ENCODE results near the gene NTSR2. TPM values are rescaled to one million over a fixed set of nuclear protein-coding genes. Genes with fewer than 3 reads are reported as not detected.

Gene NTSR2
- polyA plus RNA-seq, 4 donors: 0.06 TPM; not detected in 3

GRCh38 chr2:11652553-11652952 is 17.4 kb downstream of the NTSR2 start:
- H3K36me3 ChIP-seq (ENCODE audit: control insufficient read depth in 3 of 3, insufficient read depth in 2 of 3, low read depth in 1 of 3, low read length in 3 of 3): no peaks in the 10 kb centered on the region
- 59 to 62% (median 60%) methylated on average over 3 of the region's 3 CpGs for WGBS, 3 donors
- H3K4me1 ChIP-seq (ENCODE audit: control insufficient read depth in 3 of 3, insufficient read depth in 2 of 3, low read depth in 1 of 3, low read length in 2 of 3): no peaks in the 10 kb centered on the region
- FAIRE-seq (no peak), DNase-seq (no peak)
- H3K4me3 ChIP-seq (ENCODE audit: low read depth in 1 of 3, low read length in 3 of 3): no peak overlapping the region
- H3K27ac ChIP-seq (ENCODE audit: low read depth in 1 of 3, low read length in 2 of 3): no peak overlapping the region
- H3K9me3 ChIP-seq (ENCODE audit: control insufficient read depth in 2 of 2, insufficient read depth in 1 of 2, low read depth in 1 of 2, low read length in 1 of 2): no peaks in the 10 kb centered on the region
- H3K27me3 ChIP-seq (ENCODE audit: control insufficient read depth in 3 of 3, insufficient read depth in 3 of 3, low read length in 3 of 3): no peaks in the 10 kb centered on the region

- no peaks in the 10 kb centered on the region for H3K4me1 ChIP-seq (ENCODE audit: control insufficient read depth in 3 of 3, insufficient read depth in 2 of 3, low read depth in 1 of 3, low read length in 2 of 3)
- no peak for FAIRE-seq
- no peak for DNase-seq
- H3K9me3 ChIP-seq (ENCODE audit: control insufficient read depth in 2 of 2, insufficient read depth in 1 of 2, low read depth in 1 of 2, low read length in 1 of 2): no peaks in the 10 kb centered on the region
- 54 to 68% (median 58%) methylated on average over 5 of the region's 5 CpGs for WGBS, 3 donors
- no peak overlapping the region for H3K27ac ChIP-seq (ENCODE audit: low read depth in 1 of 3, low read length in 2 of 3)
- H3K4me3 ChIP-seq (ENCODE audit: low read depth in 1 of 3, low read length in 3 of 3): no peak overlapping the region
- no peaks in the 10 kb centered on the region for H3K27me3 ChIP-seq (ENCODE audit: control insufficient read depth in 3 of 3, insufficient read depth in 3 of 3, low read length in 3 of 3)
- H3K36me3 ChIP-seq (ENCODE audit: control insufficient read depth in 3 of 3, insufficient read depth in 2 of 3, low read depth in 1 of 3, low read length in 3 of 3): no peaks in the 10 kb centered on the region
Observed at GRCh38 chr2:11651856-11652548, 18.0 kb downstream of the NTSR2 start.

- WGBS, 3 donors: 46 to 65% (median 64%) methylated on average over 2 of the region's 2 CpGs
- Histone ChIP-seq H3K36me3 (ENCODE audit: control insufficient read depth in 3 of 3, insufficient read depth in 2 of 3, low read depth in 1 of 3, low read length in 3 of 3) (no peaks in the 10 kb centered on the region), H3K27me3 (ENCODE audit: control insufficient read depth in 3 of 3, insufficient read depth in 3 of 3, low read length in 3 of 3) (no peaks in the 10 kb centered on the region), H3K9me3 (ENCODE audit: control insufficient read depth in 2 of 2, insufficient read depth in 1 of 2, low read depth in 1 of 2, low read length in 1 of 2) (no peaks in the 10 kb centered on the region), H3K27ac (ENCODE audit: low read depth in 1 of 3, low read length in 2 of 3) (no peak overlapping the region), H3K4me1 (ENCODE audit: control insufficient read depth in 3 of 3, insufficient read depth in 2 of 3, low read depth in 1 of 3, low read length in 2 of 3) (no peaks in the 10 kb centered on the region), H3K4me3 (ENCODE audit: low read depth in 1 of 3, low read length in 3 of 3) (no peak overlapping the region)
- DNase-seq (no peak), FAIRE-seq (no peak)
Observed at GRCh38 chr2:11649093-11649492, 20.9 kb downstream of the NTSR2 start.

- H3K27ac ChIP-seq (ENCODE audit: low read depth in 1 of 3, low read length in 2 of 3): no peak overlapping the region
- no peaks in the 10 kb centered on the region for H3K9me3 ChIP-seq (ENCODE audit: control insufficient read depth in 2 of 2, insufficient read depth in 1 of 2, low read depth in 1 of 2, low read length in 1 of 2)
- no peak for DNase-seq
- no peaks in the 10 kb centered on the region for H3K27me3 ChIP-seq (ENCODE audit: control insufficient read depth in 3 of 3, insufficient read depth in 3 of 3, low read length in 3 of 3)
- no peaks in the 10 kb centered on the region for H3K4me1 ChIP-seq (ENCODE audit: control insufficient read depth in 3 of 3, insufficient read depth in 2 of 3, low read depth in 1 of 3, low read length in 2 of 3)
- WGBS, 3 donors: 69 to 73% (median 70%) methylated on average over 7 of the region's 7 CpGs
- H3K4me3 ChIP-seq (ENCODE audit: low read depth in 1 of 3, low read length in 3 of 3): no peak overlapping the region
- no peaks in the 10 kb centered on the region for H3K36me3 ChIP-seq (ENCODE audit: control insufficient read depth in 3 of 3, insufficient read depth in 2 of 3, low read depth in 1 of 3, low read length in 3 of 3)
- no peak for FAIRE-seq
Observed at GRCh38 chr2:11647834-11648600, 22.0 kb downstream of the NTSR2 start.

- Histone ChIP-seq H3K4me1 (ENCODE audit: control insufficient read depth in 3 of 3, insufficient read depth in 2 of 3, low read depth in 1 of 3, low read length in 2 of 3) (no peaks in the 10 kb centered on the region), H3K27ac (ENCODE audit: low read depth in 1 of 3, low read length in 2 of 3) (no peak overlapping the region), H3K4me3 (ENCODE audit: low read depth in 1 of 3, low read length in 3 of 3) (no peak overlapping the region), H3K27me3 (ENCODE audit: control insufficient read depth in 3 of 3, insufficient read depth in 3 of 3, low read length in 3 of 3) (no peaks in the 10 kb centered on the region), H3K9me3 (ENCODE audit: control insufficient read depth in 2 of 2, insufficient read depth in 1 of 2, low read depth in 1 of 2, low read length in 1 of 2) (no peaks in the 10 kb centered on the region), H3K36me3 (ENCODE audit: control insufficient read depth in 3 of 3, insufficient read depth in 2 of 3, low read depth in 1 of 3, low read length in 3 of 3) (no peaks in the 10 kb centered on the region)
- no peak for FAIRE-seq
- 93 to 96% (median 94%) methylated on average over 3 of the region's 3 CpGs for WGBS, 3 donors
- DNase-seq: no peak
Observed at GRCh38 chr2:11646530-11646929, 23.5 kb downstream of the NTSR2 start.

GRCh38 chr2:11644293-11644692 is 25.7 kb downstream of the NTSR2 start:
- no peak for DNase-seq
- Histone ChIP-seq H3K36me3 (ENCODE audit: control insufficient read depth in 3 of 3, insufficient read depth in 2 of 3, low read depth in 1 of 3, low read length in 3 of 3) (peaks cover 0 to 6% (median 0%) of the 10 kb centered on the region in 3 donors), H3K4me1 (ENCODE audit: control insufficient read depth in 3 of 3, insufficient read depth in 2 of 3, low read depth in 1 of 3, low read length in 2 of 3) (no peaks in the 10 kb centered on the region), H3K27ac (ENCODE audit: low read depth in 1 of 3, low read length in 2 of 3) (no peak overlapping the region), H3K27me3 (ENCODE audit: control insufficient read depth in 3 of 3, insufficient read depth in 3 of 3, low read length in 3 of 3) (no peaks in the 10 kb centered on the region), H3K4me3 (ENCODE audit: low read depth in 1 of 3, low read length in 3 of 3) (no peak overlapping the region), H3K9me3 (ENCODE audit: control insufficient read depth in 2 of 2, insufficient read depth in 1 of 2, low read depth in 1 of 2, low read length in 1 of 2) (no peaks in the 10 kb centered on the region)
- WGBS, 3 donors: 75 to 83% (median 81%) methylated on average over 3 of the region's 3 CpGs
- FAIRE-seq: no peak

GRCh38 chr2:11642972-11643371 is 27.0 kb downstream of the NTSR2 start:
- H3K4me3 ChIP-seq (ENCODE audit: low read depth in 1 of 3, low read length in 3 of 3): no peak overlapping the region
- no peaks in the 10 kb centered on the region for H3K4me1 ChIP-seq (ENCODE audit: control insufficient read depth in 3 of 3, insufficient read depth in 2 of 3, low read depth in 1 of 3, low read length in 2 of 3)
- no peaks in the 10 kb centered on the region for H3K27me3 ChIP-seq (ENCODE audit: control insufficient read depth in 3 of 3, insufficient read depth in 3 of 3, low read length in 3 of 3)
- FAIRE-seq: no peak
- H3K36me3 ChIP-seq (ENCODE audit: control insufficient read depth in 3 of 3, insufficient read depth in 2 of 3, low read depth in 1 of 3, low read length in 3 of 3): peaks cover 0 to 6% (median 0%) of the 10 kb centered on the region in 3 donors
- no peak for DNase-seq
- no peaks in the 10 kb centered on the region for H3K9me3 ChIP-seq (ENCODE audit: control insufficient read depth in 2 of 2, insufficient read depth in 1 of 2, low read depth in 1 of 2, low read length in 1 of 2)
- WGBS, 3 donors: 74 to 77% (median 74%) methylated on average over 7 of the region's 7 CpGs
- no peak overlapping the region for H3K27ac ChIP-seq (ENCODE audit: low read depth in 1 of 3, low read length in 2 of 3)

GRCh38 chr2:11640132-11640531 is 29.9 kb downstream of the NTSR2 start:
- FAIRE-seq: no peak
- H3K4me1 ChIP-seq (ENCODE audit: control insufficient read depth in 3 of 3, insufficient read depth in 2 of 3, low read depth in 1 of 3, low read length in 2 of 3): no peaks in the 10 kb centered on the region
- 93 to 95% (median 94%) methylated on average over 27 of the region's 27 CpGs for WGBS, 3 donors
- H3K27ac ChIP-seq (ENCODE audit: low read depth in 1 of 3, low read length in 2 of 3): no peak overlapping the region
- H3K9me3 ChIP-seq (ENCODE audit: control insufficient read depth in 2 of 2, insufficient read depth in 1 of 2, low read depth in 1 of 2, low read length in 1 of 2): no peaks in the 10 kb centered on the region
- DNase-seq: no peak
- H3K4me3 ChIP-seq (ENCODE audit: low read depth in 1 of 3, low read length in 3 of 3): no peak overlapping the region
- peaks cover 0 to 10% (median 0%) of the 10 kb centered on the region in 3 donors for H3K36me3 ChIP-seq (ENCODE audit: control insufficient read depth in 3 of 3, insufficient read depth in 2 of 3, low read depth in 1 of 3, low read length in 3 of 3)
- H3K27me3 ChIP-seq (ENCODE audit: control insufficient read depth in 3 of 3, insufficient read depth in 3 of 3, low read length in 3 of 3): no peaks in the 10 kb centered on the region
